ENCODE measurements around the gene MDM4.

DNA sequence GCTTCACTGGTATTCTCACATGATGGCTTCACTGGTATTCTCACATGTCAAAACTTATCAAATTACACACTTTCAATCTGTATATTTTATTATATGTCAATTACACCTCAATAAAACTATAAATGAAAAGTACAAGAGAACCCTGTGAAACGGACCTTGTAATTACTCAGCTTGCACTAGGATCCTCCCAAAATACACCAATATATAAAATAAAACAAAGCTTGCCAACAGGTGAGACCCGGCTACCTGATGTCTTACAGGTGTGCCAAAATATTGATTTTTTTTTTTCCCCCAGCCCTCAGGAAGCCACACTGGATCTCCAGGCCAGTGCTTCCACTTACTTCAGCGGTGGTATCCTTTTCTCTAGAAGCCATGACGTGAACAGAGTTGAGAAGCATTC is 44.5 kb upstream of the MDM4 start:
- TF ChIP-seq POLR2A (IDR thresholded peaks at IDR 0.05; ENCODE audit: low read depth, low read length): no peak
- no peak for TF ChIP-seq TAF1 (IDR thresholded peaks at IDR 0.05; ENCODE audit: low read depth, low read length)
- no peak for TF ChIP-seq PAX5 (IDR thresholded peaks at IDR 0.05; ENCODE audit: insufficient read depth, low read length, severe bottlenecking)
- no peak for TF ChIP-seq SPI1 (IDR thresholded peaks at IDR 0.05; ENCODE audit: low read depth, low read length)
- no peak for TF ChIP-seq POLR2AphosphoS5 (IDR thresholded peaks at IDR 0.05; ENCODE audit: low read depth, low read length)
- no peak for TF ChIP-seq POU2F2 (IDR thresholded peaks at IDR 0.05; ENCODE audit: low read depth, low read length)

Measured in GM12891 (cell line).